MG63 (cell line): ENCODE results near the gene ADGRA1. TPM values are rescaled to one million over a fixed set of nuclear protein-coding genes. Genes with fewer than 3 reads are reported as not detected.

ENCODE experiments used
- DNase-seq: peaks from one replicate; pipeline ENCODE4 v3.0.0-alpha.2; 2020
- H3K27me3 ChIP-seq: fragments of 250-450 bp; sonication (Bioruptor Pico); 2 replicates; pipeline ENCODE4 v1.5.1; 2020; ENCODE audit warnings: mild to moderate bottlenecking, moderate library complexity
- H3K36me3 ChIP-seq: fragments of 250-450 bp; sonication (Bioruptor Pico); 2 replicates; pipeline ENCODE4 v1.5.1; 2020; ENCODE audit warnings: mild to moderate bottlenecking, moderate library complexity
- H3K4me3 ChIP-seq: fragments of 250-450 bp; sonication (Bioruptor Pico); 2 replicates; pipeline ENCODE4 v1.5.1; 2020; ENCODE audit warnings: mild to moderate bottlenecking, moderate library complexity
- H3K9me3 ChIP-seq: fragments of 250-450 bp; sonication (Bioruptor Pico); 2 replicates; pipeline ENCODE4 v1.5.1; 2020; ENCODE audit warnings: mild to moderate bottlenecking, moderate library complexity
- total RNA-seq: library from RNA; depleted of rRNA; stranded (reverse); fragments of >200 nt; shearing (Covaris generic); gene quantifications from 2 replicates; pipeline ENCODE4 v1.2.3, GENCODE V29; 2014; ENCODE audit warnings: low replicate concordance

The ADGRA1 gene
- total RNA-seq, 1 experiment from 2014 or later, result not detected

GRCh38 chr10:133156674-133157579, 69.2 kb downstream of the ADGRA1 start:
- no peak for DNase-seq

GRCh38 chr10:133157662-133158436, 70.1 kb downstream of the ADGRA1 start:
- no peak for DNase-seq
- H3K9me3 ChIP-seq, result no peaks in the 10 kb centered on the region

More at GRCh38 chr10:133156674-133157579, 69.2 kb downstream of the ADGRA1 start:
- Histone ChIP-seq H3K4me3 (no peak overlapping the region), H3K27me3 (no peaks in the 10 kb centered on the region), H3K9me3 (no peaks in the 10 kb centered on the region), H3K36me3 (no peaks in the 10 kb centered on the region)

GRCh38 chr10:133158437-133158755, 70.7 kb downstream of the ADGRA1 start:
- no peak for DNase-seq

More at GRCh38 chr10:133157662-133158436, 70.1 kb downstream of the ADGRA1 start:
- Histone ChIP-seq H3K36me3 (no peaks in the 10 kb centered on the region), H3K4me3 (no peak overlapping the region), H3K27me3 (no peaks in the 10 kb centered on the region)

DNA sequence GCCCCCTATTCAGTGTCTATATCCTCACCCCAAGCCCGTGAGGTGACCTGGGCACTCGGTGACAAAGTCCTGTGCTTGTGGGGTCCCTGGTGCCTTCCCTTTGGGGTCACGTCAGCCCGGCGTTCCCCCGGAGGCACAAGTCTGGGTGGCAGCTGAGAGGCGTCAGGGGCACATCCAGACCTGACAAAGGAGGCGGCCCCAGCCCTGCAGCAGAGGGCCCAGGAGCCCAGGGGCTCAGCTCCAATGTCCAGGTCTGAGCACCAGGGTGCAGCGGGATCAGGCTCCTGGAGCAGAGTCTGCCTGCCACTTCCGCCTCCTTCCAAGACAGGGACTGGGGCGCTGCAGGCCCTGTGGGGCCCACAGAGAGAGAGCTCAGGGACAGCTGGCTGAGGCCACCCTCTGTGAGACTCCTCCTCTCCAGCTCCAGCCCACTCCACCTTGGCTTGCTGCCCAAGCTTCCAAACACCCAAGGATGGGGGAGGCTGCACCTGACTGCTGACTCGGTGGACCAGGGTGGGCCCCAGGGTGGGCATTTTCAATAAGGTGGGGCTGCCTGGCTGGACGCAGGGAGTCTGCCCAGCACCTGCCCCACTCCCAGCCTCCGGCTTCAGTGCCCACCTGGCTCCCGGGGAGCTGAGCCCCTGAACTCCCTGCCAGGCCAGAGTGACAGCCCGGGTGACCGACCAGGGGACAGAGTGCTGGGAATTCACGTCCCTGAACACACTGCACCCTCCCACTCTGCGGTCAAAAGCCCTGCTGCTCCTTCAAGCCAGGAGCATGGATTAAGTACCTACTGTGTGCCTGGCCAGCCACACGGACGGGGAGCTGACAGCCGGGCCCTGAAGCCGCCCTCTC, 71.3 kb downstream of the ADGRA1 start:
- no peak overlapping the region for H3K4me3 ChIP-seq
- no peaks in the 10 kb centered on the region for H3K36me3 ChIP-seq
- no peaks in the 10 kb centered on the region for H3K27me3 ChIP-seq
- no peaks in the 10 kb centered on the region for H3K9me3 ChIP-seq
- DNase-seq, result no peak

More at GRCh38 chr10:133158437-133158755, 70.7 kb downstream of the ADGRA1 start:
- Histone ChIP-seq H3K4me3 (no peak overlapping the region), H3K36me3 (no peaks in the 10 kb centered on the region), H3K27me3 (no peaks in the 10 kb centered on the region), H3K9me3 (no peaks in the 10 kb centered on the region)

DNA sequence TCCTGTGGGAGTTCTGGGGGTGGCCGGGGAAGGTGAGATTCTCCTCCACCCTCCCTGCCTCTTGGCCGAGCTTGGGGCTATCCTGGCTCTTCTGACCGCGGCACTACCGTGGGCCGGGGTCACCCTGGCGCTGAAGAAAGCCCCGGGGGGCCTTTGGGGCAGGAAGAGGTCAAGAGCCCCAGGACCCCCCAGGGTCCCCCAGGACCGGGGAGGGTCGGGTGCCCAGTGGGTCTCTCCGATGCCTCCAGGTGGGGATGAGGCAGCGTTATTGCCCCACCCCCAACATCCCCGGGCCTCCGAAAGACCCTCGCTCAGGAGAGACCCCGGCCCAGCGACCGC, 71.9 kb downstream of the ADGRA1 start:
- no peak overlapping the region for H3K4me3 ChIP-seq
- no peaks in the 10 kb centered on the region for H3K27me3 ChIP-seq
- no peak for DNase-seq
- no peaks in the 10 kb centered on the region for H3K9me3 ChIP-seq
- no peaks in the 10 kb centered on the region for H3K36me3 ChIP-seq

DNA sequence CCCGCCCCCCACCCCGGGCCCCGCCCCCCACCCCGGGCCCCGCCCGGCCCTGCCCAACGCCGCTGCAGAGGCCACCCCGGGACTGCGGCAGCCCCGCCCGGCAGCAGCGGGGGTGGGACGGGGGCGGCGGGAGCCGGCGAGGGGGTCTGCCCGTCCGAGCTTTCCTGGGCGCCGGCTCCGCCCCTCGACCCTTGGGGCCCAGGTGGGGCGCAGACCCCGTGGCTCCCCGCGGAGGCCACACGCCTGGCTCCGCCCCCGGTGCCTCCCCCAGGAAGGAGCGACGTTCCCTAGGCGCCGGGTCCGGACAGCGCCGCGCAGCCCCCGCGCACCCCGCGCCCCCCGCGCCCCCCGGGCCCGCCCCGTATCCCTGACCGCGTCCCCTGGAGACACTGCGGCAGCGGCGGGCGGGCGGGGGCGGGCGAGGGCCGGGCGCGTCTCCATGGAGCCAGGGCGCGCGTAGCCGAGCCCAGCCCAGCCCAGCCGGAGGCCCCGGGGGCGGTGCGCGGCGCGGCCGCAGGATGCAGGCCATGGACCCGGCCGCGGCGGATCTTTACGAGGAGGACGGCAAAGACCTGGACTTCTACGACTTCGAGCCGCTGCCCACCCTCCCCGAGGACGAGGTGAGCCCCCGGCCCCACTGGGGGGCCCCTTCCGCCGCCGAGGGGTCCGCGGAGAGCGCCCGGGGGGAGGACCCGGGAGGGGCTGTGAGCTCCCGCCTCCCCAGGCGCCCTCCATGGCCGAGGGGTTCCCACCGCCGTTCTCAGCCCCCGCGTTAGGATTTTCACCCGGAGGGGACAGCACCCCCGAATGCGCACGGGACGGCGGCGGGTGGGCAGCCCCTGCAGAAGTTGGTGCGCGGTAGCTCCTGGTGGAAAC, 72.5 kb downstream of the ADGRA1 start, which contains the start of gene KNDC1:
Gene KNDC1 (plus strand): TSS at position 270 of the 876 bp plus-strand sequence. CDS start 249 bp downstream, at position 519.
- Histone ChIP-seq H3K27me3 (no peaks in the 10 kb centered on the region), H3K9me3 (no peaks in the 10 kb centered on the region), H3K36me3 (no peaks in the 10 kb centered on the region), H3K4me3 (peak within 1 kb of the TSS; percentile 59)
- peak; percentile 46 for DNase-seq

DNA sequence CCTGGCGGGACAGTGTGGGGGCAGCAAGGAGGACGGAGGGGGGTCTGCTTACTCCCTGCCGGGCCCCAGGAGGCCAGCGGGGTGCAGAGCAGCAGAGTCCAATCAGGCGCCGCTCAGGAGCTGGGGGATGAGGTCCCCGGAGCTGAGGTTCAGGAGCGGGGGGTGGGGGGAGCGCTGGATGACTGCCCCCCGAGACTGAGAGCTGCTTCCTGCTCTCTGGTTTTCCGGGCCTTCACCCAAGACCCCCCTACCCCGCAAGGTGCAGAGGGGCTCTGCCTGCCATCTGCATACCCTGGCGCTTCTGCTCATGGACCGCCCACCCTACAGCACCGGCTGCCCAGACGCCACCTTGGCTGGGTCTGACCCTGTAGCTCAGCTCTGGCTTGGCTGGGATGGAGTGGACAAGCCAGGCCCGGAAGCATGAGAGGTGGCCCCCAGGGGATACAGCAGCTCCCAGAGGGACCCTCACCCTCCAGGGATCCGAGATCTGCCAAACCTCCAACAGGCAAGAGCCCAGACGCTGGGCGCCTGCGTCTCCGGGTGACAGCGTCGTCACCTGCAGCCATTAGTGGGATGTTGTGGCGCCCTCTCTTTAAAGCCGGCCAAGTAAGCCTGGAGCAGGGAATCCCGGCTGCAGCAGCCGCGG, 73.2 kb downstream of the ADGRA1 start:
- Histone ChIP-seq H3K9me3 (no peaks in the 10 kb centered on the region), H3K36me3 (no peaks in the 10 kb centered on the region), H3K4me3 (peak overlapping the region; percentile 59), H3K27me3 (no peaks in the 10 kb centered on the region)
- DNase-seq, result no peak

- Histone ChIP-seq H3K9me3 (no peaks in the 10 kb centered on the region), H3K27me3 (no peaks in the 10 kb centered on the region), H3K4me3 (no peak overlapping the region), H3K36me3 (no peaks in the 10 kb centered on the region)
- DNase-seq, result no peak
Measured at GRCh38 chr10:133161486-133162109, 73.9 kb downstream of the ADGRA1 start.

- Histone ChIP-seq H3K36me3 (no peaks in the 10 kb centered on the region), H3K4me3 (no peak overlapping the region), H3K27me3 (no peaks in the 10 kb centered on the region), H3K9me3 (no peaks in the 10 kb centered on the region)
- DNase-seq, result no peak
Measured at GRCh38 chr10:133162178-133162909, 74.6 kb downstream of the ADGRA1 start.

- Histone ChIP-seq H3K4me3 (no peak overlapping the region), H3K27me3 (no peaks in the 10 kb centered on the region), H3K36me3 (no peaks in the 10 kb centered on the region), H3K9me3 (no peaks in the 10 kb centered on the region)
- no peak for DNase-seq
Measured at GRCh38 chr10:133162910-133163856, 75.5 kb downstream of the ADGRA1 start.

- DNase-seq, result no peak
- Histone ChIP-seq H3K4me3 (no peak overlapping the region), H3K9me3 (no peaks in the 10 kb centered on the region), H3K27me3 (no peaks in the 10 kb centered on the region), H3K36me3 (no peaks in the 10 kb centered on the region)
Measured at GRCh38 chr10:133163889-133164815, 76.4 kb downstream of the ADGRA1 start.

DNA sequence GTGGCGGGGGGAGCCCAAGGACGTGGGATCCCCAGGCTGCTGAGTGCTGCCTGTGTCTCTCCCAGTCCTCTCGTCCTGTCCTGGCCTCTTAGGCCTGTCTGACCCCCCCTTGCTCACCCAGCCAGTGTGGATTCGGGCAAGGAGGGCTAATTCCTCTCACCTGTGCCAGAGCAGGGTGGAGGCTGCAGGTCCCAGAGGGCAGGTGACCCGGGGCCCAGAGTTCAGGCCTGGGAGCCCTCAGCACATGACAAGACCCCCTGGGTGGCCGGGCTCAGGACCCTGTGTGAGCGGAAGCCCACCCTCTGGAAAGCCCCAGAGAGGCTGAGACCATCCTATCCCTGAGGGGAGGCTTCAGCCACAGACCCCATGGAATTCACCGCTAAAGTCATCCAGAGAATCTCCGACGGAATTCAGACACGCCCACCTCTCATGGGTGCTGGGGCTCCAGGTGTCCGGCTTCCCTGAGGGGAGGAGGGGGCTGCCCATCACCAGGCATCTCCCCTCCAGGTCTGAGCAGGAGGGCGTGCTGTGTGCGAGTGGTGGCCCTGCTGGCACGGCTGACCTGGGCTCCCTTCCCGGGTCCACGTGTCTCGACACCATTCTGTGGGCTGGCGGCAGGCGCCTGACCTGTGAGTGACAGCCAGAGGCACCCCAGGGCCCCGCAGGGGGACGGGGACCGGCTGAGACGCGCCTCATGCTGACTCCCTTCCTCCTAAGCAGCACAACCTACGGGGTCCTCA, 77.3 kb downstream of the ADGRA1 start:
- no peak for DNase-seq
- no peak overlapping the region for H3K4me3 ChIP-seq
- no peaks in the 10 kb centered on the region for H3K27me3 ChIP-seq
- H3K9me3 ChIP-seq, result no peaks in the 10 kb centered on the region
- no peaks in the 10 kb centered on the region for H3K36me3 ChIP-seq
